HEK293 (cell line): ENCODE results near the gene GCNT1.

Experiments
- CTCF ChIA-PET: fragments of 350-600 bp; formaldehyde crosslinking; extraction: SDS; loops from one replicate; lab custom pipeline; 2021; ENCODE audit warnings: antibody characterized with exemption; lab: Yijun Ruan, JAX
- POLR2A ChIA-PET: fragments of 300-600 bp; formaldehyde crosslinking; extraction: SDS; loops from one replicate; lab custom pipeline; 2020; ENCODE audit warnings: antibody characterized with exemption, inconsistent platforms; lab: Yijun Ruan, JAX
- H3K27ac ChIP-seq: fragments of 200-500 bp; sonication (Bioruptor generic); 2 replicates; pipeline ENCODE4 v1.5.1; 2014; ENCODE audit warnings: low read depth, low read length, control low read depth, inconsistent platforms; ENCODE audit errors: extremely low read depth
- H3K36me3 ChIP-seq, 2 experiments: fragments of 200-500 bp in 1 of 2; sonication (Bioruptor generic) in 1 of 2; 1 replicate in 1 of 2; 2 replicates in 1 of 2; pipeline ENCODE4 v1.5.1; 2014 to 2017; ENCODE audit warnings: inconsistent platforms in 2 of 2, low read length in 2 of 2; ENCODE audit not compliant: control insufficient read depth in 2 of 2, insufficient read depth in 1 of 2
- H3K4me1 ChIP-seq: fragments of 200-500 bp; sonication (Bioruptor generic); 2 replicates; pipeline ENCODE4 v1.5.1; 2014; ENCODE audit warnings: mild to moderate bottlenecking, low read length, inconsistent platforms; ENCODE audit not compliant: control insufficient read depth, insufficient read depth
- H3K4me3 ChIP-seq: 2 replicates; pipeline ENCODE4 v1.5.1; 2011; ENCODE audit warnings: low read depth, mild to moderate bottlenecking, control low read depth, low read length, moderate library complexity
- H3K9me3 ChIP-seq: fragments of 200-500 bp; sonication (Bioruptor generic); 2 replicates; pipeline ENCODE4 v1.5.1; 2014; ENCODE audit warnings: low read depth, low read length, inconsistent platforms; ENCODE audit not compliant: control insufficient read depth, insufficient read depth
- GLIS1 ChIP-seq: fragments of 450-650 bp; formaldehyde crosslinking; IDR thresholded peaks from 2 replicates; pipeline ENCODE4 v1.5.1; 2016; ENCODE audit warnings: missing biosample characterization, missing genetic modification characterization
- PRDM1 ChIP-seq: fragments of 450-650 bp; formaldehyde crosslinking; IDR thresholded peaks from 2 replicates; pipeline ENCODE4; 2016; ENCODE audit warnings: missing biosample characterization, missing genetic modification characterization
- RBAK ChIP-seq: fragments of 450-650 bp; formaldehyde crosslinking; IDR thresholded peaks from 2 replicates; pipeline ENCODE4 v1.5.1; 2016; ENCODE audit warnings: missing biosample characterization, missing genetic modification characterization
- ZBTB21 ChIP-seq: fragments of 450-650 bp; formaldehyde crosslinking; IDR thresholded peaks from 2 replicates; pipeline ENCODE4 v1.5.1; 2017; ENCODE audit warnings: missing biosample characterization, missing genetic modification characterization
- ZNF341 ChIP-seq: fragments of 450-650 bp; formaldehyde crosslinking; IDR thresholded peaks from 2 replicates; pipeline ENCODE4; 2016; ENCODE audit warnings: low read depth, missing biosample characterization, missing genetic modification characterization
- ZNF350 ChIP-seq: fragments of 450-650 bp; formaldehyde crosslinking; IDR thresholded peaks from 2 replicates; pipeline ENCODE4 v1.5.0; 2017; ENCODE audit warnings: missing biosample characterization, mild to moderate bottlenecking, missing genetic modification characterization
- ZNF404 ChIP-seq: fragments of 450-650 bp; formaldehyde crosslinking; IDR thresholded peaks from 2 replicates; pipeline ENCODE4 v1.5.1; 2017; ENCODE audit warnings: missing biosample characterization, missing genetic modification characterization
- ZNF501 ChIP-seq: fragments of 450-650 bp; formaldehyde crosslinking; IDR thresholded peaks from 2 replicates; pipeline ENCODE4 v1.5.1; 2016; ENCODE audit warnings: missing biosample characterization, missing genetic modification characterization
- ZNF549 ChIP-seq: fragments of 450-650 bp; IDR thresholded peaks from 2 replicates; pipeline ENCODE4 v1.5.1; 2018; ENCODE audit warnings: missing biosample characterization, missing genetic modification characterization, mild to moderate bottlenecking, inconsistent platforms, moderate library complexity
- ZNF585B ChIP-seq: fragments of 450-650 bp; formaldehyde crosslinking; IDR thresholded peaks from 2 replicates; pipeline ENCODE4 v1.5.1; 2016; ENCODE audit warnings: missing biosample characterization, missing genetic modification characterization
- ZNF776 ChIP-seq: fragments of 450-650 bp; formaldehyde crosslinking; IDR thresholded peaks from 2 replicates; pipeline ENCODE4 v1.5.0; 2017; ENCODE audit warnings: missing biosample characterization, missing genetic modification characterization, borderline replicate concordance
- TF ChIP-seq, protein P1 (sequence below): fragments of 450-650 bp; formaldehyde crosslinking; IDR thresholded peaks from 2 replicates; pipeline ENCODE4 v1.5.1; 2017; ENCODE audit warnings: missing biosample characterization, missing genetic modification characterization
- TF ChIP-seq, protein P2 (sequence below): fragments of 450-650 bp; formaldehyde crosslinking; IDR thresholded peaks from 2 replicates; pipeline ENCODE4 v1.5.1; 2016; ENCODE audit warnings: missing biosample characterization, missing genetic modification characterization, low read depth
- TF ChIP-seq, protein P3 (sequence below): fragments of 450-650 bp; formaldehyde crosslinking; conservative IDR thresholded peaks from 2 replicates; pipeline ENCODE4 v1.5.1; 2016; ENCODE audit warnings: low read depth, missing biosample characterization, missing genetic modification characterization
- TF ChIP-seq, protein P4 (sequence below): fragments of 450-650 bp; formaldehyde crosslinking; IDR thresholded peaks from 2 replicates; pipeline ENCODE4 v1.5.1; 2016; ENCODE audit warnings: missing biosample characterization, missing genetic modification characterization, low read depth
- TF ChIP-seq, protein P5 (sequence below): fragments of 450-650 bp; formaldehyde crosslinking; IDR thresholded peaks from 2 replicates; pipeline ENCODE4 v1.5.1; 2016; ENCODE audit warnings: missing biosample characterization, missing genetic modification characterization

GCNT1 gene

DNA sequence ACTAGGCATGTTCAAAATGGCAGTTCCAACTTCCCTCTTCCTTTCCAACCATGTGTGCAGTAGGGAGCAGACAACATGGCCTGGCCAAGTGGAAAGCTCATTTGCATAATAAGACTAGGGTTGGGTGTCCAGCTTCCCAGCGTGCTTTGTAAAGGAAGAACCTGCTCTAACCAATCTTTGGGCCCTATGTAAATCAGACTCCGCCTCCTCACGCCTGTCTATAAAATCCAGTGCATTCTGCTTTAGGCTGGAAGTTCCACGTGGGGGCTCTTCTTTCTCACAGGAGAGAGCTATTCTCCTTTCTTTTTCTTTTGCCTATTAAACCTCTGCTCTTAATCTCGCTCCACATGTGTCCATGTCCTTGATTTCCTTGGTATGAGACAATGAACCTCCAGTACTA lies 83.4 kb downstream of the GCNT1 start:
- Histone ChIP-seq H3K4me1 (0 out of 2 replicates have a peak, but pooled peaks cover 4% of the 10 kb centered on the region), H3K36me3 (no peaks in the 10 kb centered on the region), H3K9me3 (no peaks in the 10 kb centered on the region), H3K4me3 (no peak overlapping the region), H3K27ac (no peak overlapping the region)
- ChIA-PET POLR2A (interaction anchor here (0.9 kb wide), 1 partner anchor 20 kb away, joined by 3 read pairs; no protein-coding TSS in a partner anchor), CTCF (interaction anchor here (0.6 to 1.1 kb wide), 2 partner anchors 20 to 162 kb away, joined by 4 to 5 read pairs; no protein-coding TSS in a partner anchor)
- no peak for TF ChIP-seq ZNF776 (tag by site-specific recombination)
- TF ChIP-seq ZNF404: no peak
- TF ChIP-seq, protein P1, sequence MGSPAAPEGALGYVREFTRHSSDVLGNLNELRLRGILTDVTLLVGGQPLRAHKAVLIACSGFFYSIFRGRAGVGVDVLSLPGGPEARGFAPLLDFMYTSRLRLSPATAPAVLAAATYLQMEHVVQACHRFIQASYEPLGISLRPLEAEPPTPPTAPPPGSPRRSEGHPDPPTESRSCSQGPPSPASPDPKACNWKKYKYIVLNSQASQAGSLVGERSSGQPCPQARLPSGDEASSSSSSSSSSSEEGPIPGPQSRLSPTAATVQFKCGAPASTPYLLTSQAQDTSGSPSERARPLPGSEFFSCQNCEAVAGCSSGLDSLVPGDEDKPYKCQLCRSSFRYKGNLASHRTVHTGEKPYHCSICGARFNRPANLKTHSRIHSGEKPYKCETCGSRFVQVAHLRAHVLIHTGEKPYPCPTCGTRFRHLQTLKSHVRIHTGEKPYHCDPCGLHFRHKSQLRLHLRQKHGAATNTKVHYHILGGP: no peak
- no peak for TF ChIP-seq PRDM1 (tag by site-specific recombination)
- no peak for TF ChIP-seq ZNF350 (tag by site-specific recombination)
- TF ChIP-seq ZBTB21 (tag by site-specific recombination): no peak
- TF ChIP-seq ZNF549 (tag by site-specific recombination): no peak
- TF ChIP-seq, protein P2, sequence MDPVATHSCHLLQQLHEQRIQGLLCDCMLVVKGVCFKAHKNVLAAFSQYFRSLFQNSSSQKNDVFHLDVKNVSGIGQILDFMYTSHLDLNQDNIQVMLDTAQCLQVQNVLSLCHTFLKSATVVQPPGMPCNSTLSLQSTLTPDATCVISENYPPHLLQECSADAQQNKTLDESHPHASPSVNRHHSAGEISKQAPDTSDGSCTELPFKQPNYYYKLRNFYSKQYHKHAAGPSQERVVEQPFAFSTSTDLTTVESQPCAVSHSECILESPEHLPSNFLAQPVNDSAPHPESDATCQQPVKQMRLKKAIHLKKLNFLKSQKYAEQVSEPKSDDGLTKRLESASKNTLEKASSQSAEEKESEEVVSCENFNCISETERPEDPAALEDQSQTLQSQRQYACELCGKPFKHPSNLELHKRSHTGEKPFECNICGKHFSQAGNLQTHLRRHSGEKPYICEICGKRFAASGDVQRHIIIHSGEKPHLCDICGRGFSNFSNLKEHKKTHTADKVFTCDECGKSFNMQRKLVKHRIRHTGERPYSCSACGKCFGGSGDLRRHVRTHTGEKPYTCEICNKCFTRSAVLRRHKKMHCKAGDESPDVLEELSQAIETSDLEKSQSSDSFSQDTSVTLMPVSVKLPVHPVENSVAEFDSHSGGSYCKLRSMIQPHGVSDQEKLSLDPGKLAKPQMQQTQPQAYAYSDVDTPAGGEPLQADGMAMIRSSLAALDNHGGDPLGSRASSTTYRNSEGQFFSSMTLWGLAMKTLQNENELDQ: no peak
- TF ChIP-seq RBAK (tag by site-specific recombination): no peak
- TF ChIP-seq ZNF341: no peak
- TF ChIP-seq, protein P3, sequence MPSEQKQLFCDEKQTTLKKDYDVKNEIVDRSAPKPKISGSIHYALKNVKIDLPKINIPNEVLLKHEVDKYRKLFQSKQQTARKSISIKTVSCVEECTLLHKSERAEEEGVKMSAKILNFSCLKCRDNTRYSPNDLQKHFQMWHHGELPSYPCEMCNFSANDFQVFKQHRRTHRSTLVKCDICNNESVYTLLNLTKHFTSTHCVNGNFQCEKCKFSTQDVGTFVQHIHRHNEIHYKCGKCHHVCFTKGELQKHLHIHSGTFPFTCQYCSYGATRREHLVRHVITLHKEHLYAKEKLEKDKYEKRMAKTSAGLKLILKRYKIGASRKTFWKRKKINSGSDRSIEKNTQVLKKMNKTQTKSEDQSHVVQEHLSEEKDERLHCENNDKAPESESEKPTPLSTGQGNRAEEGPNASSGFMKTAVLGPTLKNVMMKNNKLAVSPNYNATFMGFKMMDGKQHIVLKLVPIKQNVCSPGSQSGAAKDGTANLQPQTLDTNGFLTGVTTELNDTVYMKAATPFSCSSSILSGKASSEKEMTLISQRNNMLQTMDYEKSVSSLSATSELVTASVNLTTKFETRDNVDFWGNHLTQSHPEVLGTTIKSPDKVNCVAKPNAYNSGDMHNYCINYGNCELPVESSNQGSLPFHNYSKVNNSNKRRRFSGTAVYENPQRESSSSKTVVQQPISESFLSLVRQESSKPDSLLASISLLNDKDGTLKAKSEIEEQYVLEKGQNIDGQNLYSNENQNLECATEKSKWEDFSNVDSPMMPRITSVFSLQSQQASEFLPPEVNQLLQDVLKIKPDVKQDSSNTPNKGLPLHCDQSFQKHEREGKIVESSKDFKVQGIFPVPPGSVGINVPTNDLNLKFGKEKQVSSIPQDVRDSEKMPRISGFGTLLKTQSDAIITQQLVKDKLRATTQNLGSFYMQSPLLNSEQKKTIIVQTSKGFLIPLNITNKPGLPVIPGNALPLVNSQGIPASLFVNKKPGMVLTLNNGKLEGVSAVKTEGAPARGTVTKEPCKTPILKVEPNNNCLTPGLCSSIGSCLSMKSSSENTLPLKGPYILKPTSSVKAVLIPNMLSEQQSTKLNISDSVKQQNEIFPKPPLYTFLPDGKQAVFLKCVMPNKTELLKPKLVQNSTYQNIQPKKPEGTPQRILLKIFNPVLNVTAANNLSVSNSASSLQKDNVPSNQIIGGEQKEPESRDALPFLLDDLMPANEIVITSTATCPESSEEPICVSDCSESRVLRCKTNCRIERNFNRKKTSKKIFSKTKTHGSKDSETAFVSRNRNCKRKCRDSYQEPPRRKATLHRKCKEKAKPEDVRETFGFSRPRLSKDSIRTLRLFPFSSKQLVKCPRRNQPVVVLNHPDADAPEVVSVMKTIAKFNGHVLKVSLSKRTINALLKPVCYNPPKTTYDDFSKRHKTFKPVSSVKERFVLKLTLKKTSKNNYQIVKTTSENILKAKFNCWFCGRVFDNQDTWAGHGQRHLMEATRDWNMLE (tag by site-specific recombination): no peak
- TF ChIP-seq, protein P4, sequence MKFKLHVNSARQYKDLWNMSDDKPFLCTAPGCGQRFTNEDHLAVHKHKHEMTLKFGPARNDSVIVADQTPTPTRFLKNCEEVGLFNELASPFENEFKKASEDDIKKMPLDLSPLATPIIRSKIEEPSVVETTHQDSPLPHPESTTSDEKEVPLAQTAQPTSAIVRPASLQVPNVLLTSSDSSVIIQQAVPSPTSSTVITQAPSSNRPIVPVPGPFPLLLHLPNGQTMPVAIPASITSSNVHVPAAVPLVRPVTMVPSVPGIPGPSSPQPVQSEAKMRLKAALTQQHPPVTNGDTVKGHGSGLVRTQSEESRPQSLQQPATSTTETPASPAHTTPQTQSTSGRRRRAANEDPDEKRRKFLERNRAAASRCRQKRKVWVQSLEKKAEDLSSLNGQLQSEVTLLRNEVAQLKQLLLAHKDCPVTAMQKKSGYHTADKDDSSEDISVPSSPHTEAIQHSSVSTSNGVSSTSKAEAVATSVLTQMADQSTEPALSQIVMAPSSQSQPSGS: no peak

DNA sequence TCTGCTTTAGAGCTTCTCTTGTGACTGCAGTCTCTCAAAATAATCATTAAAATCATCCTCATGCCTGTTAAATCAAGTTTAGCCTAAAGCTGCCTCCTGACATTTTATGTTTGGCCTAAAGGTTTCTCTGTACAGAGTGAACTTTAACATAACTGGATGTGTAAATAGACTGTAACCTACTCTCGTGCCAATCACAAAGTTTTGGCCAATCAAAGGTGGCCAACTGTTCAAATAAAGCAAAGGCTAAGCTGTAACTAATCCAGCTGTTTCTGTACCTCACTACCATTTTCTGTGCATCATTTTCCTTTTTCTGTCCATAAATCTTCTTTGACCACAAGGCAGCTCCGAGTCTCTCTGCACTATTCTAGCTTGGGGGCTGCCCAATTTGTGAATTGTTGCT lies 86.2 kb downstream of the GCNT1 start:
- Histone ChIP-seq H3K27ac (no peak overlapping the region), H3K4me3 (no peak overlapping the region), H3K4me1 (no peaks in the 10 kb centered on the region), H3K9me3 (no peaks in the 10 kb centered on the region), H3K36me3 (no peaks in the 10 kb centered on the region)
- ChIA-PET CTCF (interaction anchor here (1.1 kb wide), 1 partner anchor 11 kb away, joined by 5 read pairs; no protein-coding TSS in a partner anchor), POLR2A (no interaction called here)
- TF ChIP-seq ZNF501 (tag by site-specific recombination) (no peak), ZNF549 (tag by site-specific recombination) (no peak), GLIS1 (no peak), ZNF585B (tag by site-specific recombination) (no peak)
- TF ChIP-seq, protein P5, sequence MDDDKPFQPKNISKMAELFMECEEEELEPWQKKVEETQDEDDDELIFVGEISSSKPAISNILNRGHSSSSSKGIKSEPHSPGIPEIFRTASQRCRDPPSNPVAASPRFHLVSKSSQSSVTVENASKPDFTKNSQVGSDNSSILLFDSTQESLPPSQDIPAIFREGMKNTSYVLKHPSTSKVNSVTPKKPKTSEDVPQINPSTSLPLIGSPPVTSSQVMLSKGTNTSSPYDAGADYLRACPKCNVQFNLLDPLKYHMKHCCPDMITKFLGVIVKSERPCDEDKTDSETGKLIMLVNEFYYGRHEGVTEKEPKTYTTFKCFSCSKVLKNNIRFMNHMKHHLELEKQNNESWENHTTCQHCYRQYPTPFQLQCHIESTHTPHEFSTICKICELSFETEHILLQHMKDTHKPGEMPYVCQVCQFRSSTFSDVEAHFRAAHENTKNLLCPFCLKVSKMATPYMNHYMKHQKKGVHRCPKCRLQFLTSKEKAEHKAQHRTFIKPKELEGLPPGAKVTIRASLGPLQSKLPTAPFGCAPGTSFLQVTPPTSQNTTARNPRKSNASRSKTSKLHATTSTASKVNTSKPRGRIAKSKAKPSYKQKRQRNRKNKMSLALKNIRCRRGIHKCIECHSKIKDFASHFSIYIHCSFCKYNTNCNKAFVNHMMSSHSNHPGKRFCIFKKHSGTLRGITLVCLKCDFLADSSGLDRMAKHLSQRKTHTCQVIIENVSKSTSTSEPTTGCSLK (tag by site-specific recombination): no peak
